ENCODE results near the gene LHFPL3.

GRCh38 chr7:104528142-104528541 is 199.7 kb downstream of the LHFPL3 start:
- TF ChIP-seq CTCF (IDR thresholded peaks at IDR 0.05; ENCODE audit: insufficient read depth, low read length) (no peak), REST (IDR thresholded peaks at IDR 0.05; ENCODE audit: insufficient replicate concordance, low read depth) (no peak)
